Body of pancreas (tissue), 4 donors: ENCODE results near the gene TYMS.

Experiments
- CTCF ChIP-seq, 7 experiments: fragments of 450-650 bp in 4 of 7; fragments of 200-600 bp in 3 of 7; sonication (generic) in 3 of 7; IDR thresholded peaks; one replicate each; pipeline ENCODE4 v1.5.1; 2016 to 2019; ENCODE audit warnings: antibody characterized with exemption in 7 of 7
- POLR2A ChIP-seq, 3 donors: fragments of 450-650 bp; IDR thresholded peaks; one replicate each; pipeline ENCODE4 v1.6.1; 2016; ENCODE audit warnings: antibody characterized with exemption in 3 of 3, mild to moderate bottlenecking in 2 of 3

- TF ChIP-seq CTCF (IDR thresholded peaks at IDR 0.05) (no peak), POLR2A (IDR thresholded peaks at IDR 0.05) (no peak)
Observed at GRCh38 chr18:678482-679182, 21.2 kb downstream of the TYMS start.
